GM12891 (cell line): ENCODE data around the gene JOSD2.

Experiments
- PAX5 ChIP-seq: IDR thresholded peaks from 2 replicates; pipeline ENCODE4 v1.6.1; 2011; ENCODE audit warnings: low read length, moderate library complexity, mild to moderate bottlenecking; ENCODE audit not compliant: insufficient read depth, severe bottlenecking
- POLR2AphosphoS5 ChIP-seq: IDR thresholded peaks from 2 replicates; pipeline ENCODE4 v1.6.1; 2011; ENCODE audit warnings: low read depth, low read length, control low read depth
- TAF1 ChIP-seq: IDR thresholded peaks from 2 replicates; pipeline ENCODE4 v1.6.1; 2011; ENCODE audit warnings: low read depth, low read length, control low read depth

DNA sequence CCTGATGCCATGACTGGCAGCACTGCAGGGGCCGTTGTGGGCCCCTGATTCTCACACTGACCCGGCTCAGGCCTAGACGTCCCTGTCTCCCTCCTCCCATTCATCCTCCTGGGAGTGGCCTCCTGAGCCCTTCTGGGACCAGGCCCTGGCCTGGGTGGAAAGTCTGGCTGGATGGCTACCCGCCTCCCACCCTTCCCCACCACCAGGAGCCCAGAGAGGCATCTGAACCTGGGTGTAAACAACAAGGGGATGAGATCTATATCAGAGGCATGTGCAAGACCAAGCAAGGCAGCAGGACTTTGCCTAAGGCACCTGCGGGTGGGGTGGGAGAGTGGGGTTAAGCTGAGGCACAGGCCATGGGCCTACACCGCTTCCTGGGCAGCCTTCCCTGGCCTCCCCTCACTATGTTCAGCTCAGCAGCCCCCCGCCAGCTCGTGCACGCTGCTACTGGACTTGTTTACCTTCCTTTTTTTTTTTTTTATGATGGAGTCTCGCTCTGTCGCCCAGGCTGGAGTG is 24.7 kb upstream of the JOSD2 start:
- TF ChIP-seq POLR2AphosphoS5 (no peak), PAX5 (no peak), TAF1 (no peak)
